Suprapubic skin (tissue), 3 donors: ENCODE measurements around the gene TRAPPC2L.

ENCODE experiments used
- EP300 ChIP-seq: sonication (generic); formaldehyde crosslinking; IDR thresholded peaks from one replicate; pipeline ENCODE4 v1.6.1; 2017; ENCODE audit warnings: antibody characterized with exemption
- POLR2A ChIP-seq, 2 donors: fragments of 450-650 bp; IDR thresholded peaks; one replicate each; pipeline ENCODE4 v1.6.1; 2017; ENCODE audit warnings: antibody characterized with exemption in 2 of 2, mild to moderate bottlenecking in 2 of 2, moderate library complexity in 2 of 2
- TF ChIP-seq, protein P1 (sequence below), 2 donors: fragments of 200-600 bp in 1 of 2; fragments of 450-650 bp in 1 of 2; sonication (generic) in 1 of 2; IDR thresholded peaks; one replicate each; pipeline ENCODE4 v1.5.1; 2016 to 2019; ENCODE audit warnings: antibody characterized with exemption in 2 of 2, mild to moderate bottlenecking in 1 of 2, moderate library complexity in 1 of 2

DNA sequence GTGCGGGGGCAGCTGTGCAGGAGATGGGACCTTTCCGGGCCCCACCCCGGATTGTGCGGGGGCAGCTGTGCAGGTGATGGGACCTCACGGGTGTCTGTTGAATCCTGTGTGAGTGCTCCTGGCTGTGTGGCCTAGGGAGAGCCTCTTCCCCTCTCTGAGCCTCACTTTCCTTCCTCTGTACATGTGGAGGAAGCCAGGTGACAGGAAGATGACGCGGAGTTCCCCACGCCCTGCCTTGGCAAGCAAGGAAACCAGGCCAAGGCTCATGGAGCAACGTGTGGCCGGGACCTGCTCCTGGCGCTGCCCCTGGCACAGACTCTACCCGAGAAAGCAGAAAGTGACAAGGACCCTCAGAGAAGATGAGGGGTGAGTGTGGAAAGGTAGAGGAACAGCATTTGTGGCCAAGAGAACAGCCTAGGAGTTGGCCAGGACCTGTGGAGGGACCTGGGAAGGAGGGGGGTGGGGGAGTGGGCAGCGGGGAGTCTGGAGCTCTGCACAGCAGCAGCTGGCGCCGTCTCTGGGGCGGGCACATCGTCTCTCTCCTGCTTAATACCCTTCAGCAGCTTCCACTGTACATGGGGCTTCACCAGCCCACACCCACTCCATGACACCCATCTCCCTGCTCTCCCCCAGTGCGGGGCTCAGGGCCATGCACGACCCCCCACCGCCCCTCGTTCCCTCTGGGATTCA is 47.9 kb downstream of the TRAPPC2L start:
- TF ChIP-seq, protein P1, sequence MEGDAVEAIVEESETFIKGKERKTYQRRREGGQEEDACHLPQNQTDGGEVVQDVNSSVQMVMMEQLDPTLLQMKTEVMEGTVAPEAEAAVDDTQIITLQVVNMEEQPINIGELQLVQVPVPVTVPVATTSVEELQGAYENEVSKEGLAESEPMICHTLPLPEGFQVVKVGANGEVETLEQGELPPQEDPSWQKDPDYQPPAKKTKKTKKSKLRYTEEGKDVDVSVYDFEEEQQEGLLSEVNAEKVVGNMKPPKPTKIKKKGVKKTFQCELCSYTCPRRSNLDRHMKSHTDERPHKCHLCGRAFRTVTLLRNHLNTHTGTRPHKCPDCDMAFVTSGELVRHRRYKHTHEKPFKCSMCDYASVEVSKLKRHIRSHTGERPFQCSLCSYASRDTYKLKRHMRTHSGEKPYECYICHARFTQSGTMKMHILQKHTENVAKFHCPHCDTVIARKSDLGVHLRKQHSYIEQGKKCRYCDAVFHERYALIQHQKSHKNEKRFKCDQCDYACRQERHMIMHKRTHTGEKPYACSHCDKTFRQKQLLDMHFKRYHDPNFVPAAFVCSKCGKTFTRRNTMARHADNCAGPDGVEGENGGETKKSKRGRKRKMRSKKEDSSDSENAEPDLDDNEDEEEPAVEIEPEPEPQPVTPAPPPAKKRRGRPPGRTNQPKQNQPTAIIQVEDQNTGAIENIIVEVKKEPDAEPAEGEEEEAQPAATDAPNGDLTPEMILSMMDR (IDR thresholded peaks at IDR 0.05): no peak
- no peak for TF ChIP-seq POLR2A (IDR thresholded peaks at IDR 0.05)
- TF ChIP-seq EP300: no peak
